ENCODE data around the gene CCNY.

- no peak for TF ChIP-seq CTCF (IDR thresholded peaks at IDR 0.05)
- TF ChIP-seq IRF1 (CRISPR knock-in tag; IDR thresholded peaks at IDR 0.05), result no peak
- TF ChIP-seq CREM (CRISPR knock-in tag; IDR thresholded peaks at IDR 0.05), result no peak
- no peak for TF ChIP-seq TEAD4 (CRISPR knock-in tag; IDR thresholded peaks at IDR 0.05)
- TF ChIP-seq NFE2L1 (CRISPR knock-in tag; IDR thresholded peaks at IDR 0.05), result no peak
- no peak for TF ChIP-seq JUN (CRISPR knock-in tag; IDR thresholded peaks at IDR 0.05)
- TF ChIP-seq FOXP4 (CRISPR knock-in tag; IDR thresholded peaks at IDR 0.05), result no peak
- no peak for TF ChIP-seq MAX (CRISPR knock-in tag; IDR thresholded peaks at IDR 0.05)
- no peak for TF ChIP-seq ZBTB21 (CRISPR knock-in tag; IDR thresholded peaks at IDR 0.05; ENCODE audit: borderline replicate concordance)
- TF ChIP-seq NR2C2 (CRISPR knock-in tag; IDR thresholded peaks at IDR 0.05), result no peak
- no peak for TF ChIP-seq NR3C1 (CRISPR knock-in tag; conservative IDR thresholded peaks at IDR 0.05; ENCODE audit: low read depth)
Observed at GRCh38 chr10:35535136-35535535, 198.8 kb downstream of the CCNY start.

All from WTC11 (cell line).